AG08395 (cell line): ENCODE measurements around the gene MINK1.
"Not testable (repeated sequence)": the region's sequence is repeated elsewhere in the genome, so short reads cannot be mapped to it uniquely, and the experiment has no call there.

Source experiments
- DNase-seq: peaks from one replicate; pipeline ENCODE4 v3.0.0; 2012; ENCODE audit warnings: mixed read lengths, low spot score

The MINK1 gene

DNA sequence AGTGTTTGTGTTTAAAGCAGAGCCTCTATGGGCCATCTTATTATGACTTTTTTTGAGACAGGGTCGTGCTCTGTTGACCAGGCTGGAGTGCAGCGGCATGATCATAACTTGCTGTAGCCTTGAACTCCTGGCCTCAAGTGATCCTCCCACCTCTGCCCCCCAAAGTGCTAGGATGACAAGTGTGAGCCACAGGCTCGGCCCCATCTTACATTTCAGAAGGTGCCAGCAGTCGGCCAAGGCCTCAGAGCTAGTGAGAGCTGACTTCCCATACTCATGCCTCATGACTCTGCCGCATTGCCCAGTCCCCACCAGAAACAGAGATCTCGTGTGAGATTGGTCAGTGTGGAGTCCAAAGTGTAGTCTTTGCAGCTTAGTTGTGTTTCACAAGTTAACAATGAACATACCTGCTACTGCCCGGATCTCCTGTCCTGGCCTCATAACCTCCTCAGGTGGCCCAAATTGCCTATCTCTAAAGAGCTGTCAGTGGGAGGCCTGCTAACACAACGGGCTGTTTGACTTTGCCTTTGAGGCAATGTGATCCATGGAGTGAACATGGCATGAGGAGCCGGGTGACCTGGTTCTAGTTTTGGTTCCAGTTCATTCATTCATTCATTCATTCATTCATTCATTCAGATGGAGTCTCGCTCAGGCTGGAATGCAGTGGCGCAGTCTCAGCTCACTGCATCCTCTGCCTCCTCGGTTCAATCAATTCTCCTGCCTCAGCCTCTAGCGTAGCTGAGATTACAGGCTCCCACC, 13.7 kb downstream of the MINK1 start:
- DNase-seq: no peak

DNA sequence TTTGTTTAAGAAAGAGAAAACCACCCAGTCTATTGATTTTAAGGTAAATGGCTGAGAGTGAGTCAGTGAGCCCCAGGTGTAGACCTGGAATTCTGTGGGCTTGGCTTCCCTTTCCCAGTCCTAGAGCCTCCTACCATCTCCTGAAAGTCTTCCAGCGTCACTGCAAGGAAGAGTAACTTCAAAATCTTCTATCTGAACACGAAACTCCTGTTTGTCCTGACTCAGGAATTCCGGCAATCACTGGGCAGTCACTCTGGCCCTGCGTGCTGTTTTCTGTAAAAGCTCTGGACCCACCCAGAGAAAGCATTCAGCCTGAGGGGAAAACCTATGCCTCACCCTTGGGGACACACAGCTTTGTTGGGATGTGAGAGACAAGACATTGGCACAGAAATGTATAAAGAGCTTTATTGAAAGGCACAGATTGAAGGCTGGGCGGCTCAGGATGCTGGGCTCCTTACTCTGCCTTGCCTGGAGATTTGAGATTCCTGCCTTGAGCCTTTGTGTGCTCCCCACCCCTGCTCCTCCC, 15.9 kb downstream of the MINK1 start:
- DNase-seq: peak; percentile 27

DNA sequence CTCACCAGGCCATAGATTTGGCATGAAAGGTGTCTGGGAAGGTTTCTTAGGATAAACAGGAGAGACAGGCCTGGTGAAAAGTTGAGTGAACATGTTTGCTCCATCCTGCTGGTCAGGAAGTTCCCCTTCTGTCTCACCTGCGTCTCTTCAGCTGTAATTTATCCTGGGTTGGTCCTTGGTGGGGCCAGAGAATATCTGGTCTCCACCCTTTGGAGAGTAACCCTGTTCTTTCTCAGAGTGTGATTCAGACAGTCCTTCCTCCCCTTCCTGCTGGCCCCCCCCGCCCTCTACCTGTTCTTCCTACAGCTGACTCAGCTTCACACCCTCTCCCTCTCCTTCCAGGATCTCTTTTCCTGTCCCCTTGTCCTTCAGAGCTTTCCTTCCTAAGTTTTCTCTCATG, 17.1 kb downstream of the MINK1 start:
- no peak for DNase-seq

DNA sequence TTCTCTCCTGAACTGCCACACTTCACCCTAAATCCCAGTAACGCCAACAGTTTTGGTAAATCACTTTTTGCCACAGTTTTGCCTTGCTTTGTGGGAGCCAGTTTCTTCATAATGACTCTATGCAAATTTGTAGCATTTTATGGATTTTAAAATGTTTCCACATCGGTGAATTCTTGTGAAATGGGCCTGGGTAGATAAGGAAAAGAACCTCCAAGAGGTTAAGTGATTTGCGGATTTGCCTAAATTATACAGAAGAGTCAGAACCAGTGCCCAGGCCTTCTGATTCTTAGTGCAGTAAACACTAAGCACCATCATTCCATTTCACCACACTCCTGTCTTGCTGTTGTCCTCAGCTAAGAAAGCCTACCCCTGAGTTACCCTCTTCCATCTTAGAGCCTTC, 17.9 kb downstream of the MINK1 start:
- no peak for DNase-seq

DNA sequence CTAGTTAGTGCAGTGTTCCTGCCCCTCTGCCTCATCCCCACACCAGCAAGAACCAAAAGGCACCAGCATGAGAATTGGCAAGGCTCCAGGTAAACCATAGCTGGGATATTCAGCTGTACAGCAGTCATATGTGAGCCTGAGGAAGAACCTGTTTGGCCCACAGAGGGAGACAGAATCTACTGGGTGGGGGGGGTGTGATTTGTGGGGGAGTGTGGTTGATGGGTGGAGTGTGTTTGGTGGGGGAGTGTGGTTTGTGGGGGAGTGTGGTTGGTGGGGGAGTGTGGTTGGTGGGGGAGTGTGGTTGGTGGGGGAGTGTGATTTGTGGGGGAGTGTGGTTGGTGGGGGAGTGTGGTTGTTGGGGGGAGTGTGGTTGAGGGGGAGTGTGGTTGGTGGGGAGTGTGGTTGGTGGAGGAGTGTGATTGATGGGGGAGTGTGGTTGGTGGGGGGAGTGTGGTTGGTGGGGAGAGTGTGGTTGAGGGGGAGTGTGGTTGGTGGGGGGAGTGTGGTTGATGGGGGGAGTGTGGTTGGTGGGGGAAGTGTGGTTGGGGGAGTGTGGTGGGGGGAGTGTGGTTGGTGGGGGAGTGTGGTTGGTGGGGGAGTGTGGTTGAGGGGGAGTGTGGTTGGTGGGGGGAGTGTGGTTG, 19.5 kb downstream of the MINK1 start:
- peak; percentile 36 for DNase-seq

DNA sequence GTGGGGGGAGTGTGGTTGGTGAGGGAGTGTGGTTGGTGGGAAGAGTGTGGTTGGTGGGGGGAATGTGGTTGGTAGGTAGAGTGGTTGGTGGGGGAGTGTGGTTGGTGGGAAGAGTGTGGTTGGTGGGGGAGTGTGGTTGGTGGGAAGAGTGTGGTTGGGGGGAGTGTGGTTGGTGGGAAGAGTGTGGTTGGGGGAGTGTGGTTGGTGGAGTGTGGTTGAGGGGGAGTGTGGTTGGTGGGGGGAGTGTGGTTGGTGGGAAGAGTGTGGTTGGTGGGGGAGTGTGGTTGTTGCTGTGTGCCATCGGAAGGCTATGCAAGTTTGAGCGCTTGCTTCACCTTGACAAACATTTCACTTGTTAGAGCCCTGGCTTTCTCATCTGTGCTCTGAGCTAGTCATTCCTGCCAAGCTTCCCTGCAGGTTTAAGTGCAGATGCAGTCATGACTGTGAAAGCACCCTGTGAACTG, 20.1 kb downstream of the MINK1 start:
- DNase-seq: no peak

DNA sequence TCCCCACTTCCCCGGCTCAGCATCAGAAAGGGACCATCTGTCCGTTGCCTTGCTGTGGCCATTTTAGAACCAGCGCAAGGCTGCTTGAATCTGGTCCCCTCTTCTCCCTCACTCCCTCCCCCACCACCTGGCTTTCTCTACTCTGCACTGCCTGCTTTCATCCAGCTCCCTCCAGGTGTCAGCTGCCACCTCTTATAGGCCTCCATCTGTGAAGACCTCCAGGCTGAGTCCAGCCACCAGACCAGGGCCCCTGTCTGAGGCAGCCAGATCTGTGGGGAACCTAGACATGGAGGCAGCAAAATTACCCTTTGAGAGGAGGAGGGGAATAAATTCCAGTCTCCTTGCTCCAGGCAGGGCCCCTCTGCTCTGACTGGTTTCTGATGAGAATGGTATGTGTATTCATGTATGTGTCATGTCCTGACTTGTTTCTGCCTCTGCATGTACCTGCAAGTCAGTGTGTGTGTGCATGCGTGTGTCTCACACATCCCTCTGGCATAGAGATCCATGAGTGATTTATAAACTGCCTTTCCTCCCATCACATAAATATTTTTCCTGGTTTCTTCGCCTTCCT, 21.1 kb downstream of the MINK1 start:
- DNase-seq: no peak

DNA sequence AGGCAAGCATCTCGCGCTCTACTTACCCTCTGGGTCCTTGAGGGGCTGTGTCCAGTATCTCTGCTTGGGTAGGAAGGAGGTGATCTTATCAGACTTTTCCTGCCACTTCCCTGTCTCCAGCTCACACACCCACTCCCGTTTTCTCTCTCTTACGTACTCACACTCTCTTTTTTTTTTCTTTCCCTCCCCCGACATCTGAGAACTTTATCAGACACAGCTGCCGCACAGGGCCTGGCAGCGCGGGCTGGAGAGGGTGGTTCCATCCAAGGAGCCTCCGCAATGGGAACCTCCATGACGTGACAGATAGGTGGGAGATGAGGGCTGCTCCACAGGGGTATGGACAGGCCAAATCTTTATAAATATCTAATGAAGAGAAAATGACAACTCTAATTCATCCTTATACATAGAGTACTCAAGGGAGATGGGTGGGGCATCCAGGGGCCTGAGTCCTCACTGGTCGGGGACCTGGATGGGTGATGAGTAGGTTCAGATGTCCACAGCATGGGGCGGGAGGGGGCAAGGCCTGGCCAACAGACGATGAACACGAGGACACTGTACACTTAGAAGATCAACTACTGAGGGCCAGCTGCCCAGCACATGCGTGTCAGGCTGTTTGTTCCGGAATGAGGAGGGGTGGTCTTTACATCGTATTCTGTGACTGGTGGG, 23.3 kb downstream of the MINK1 start:
- DNase-seq: no peak

DNA sequence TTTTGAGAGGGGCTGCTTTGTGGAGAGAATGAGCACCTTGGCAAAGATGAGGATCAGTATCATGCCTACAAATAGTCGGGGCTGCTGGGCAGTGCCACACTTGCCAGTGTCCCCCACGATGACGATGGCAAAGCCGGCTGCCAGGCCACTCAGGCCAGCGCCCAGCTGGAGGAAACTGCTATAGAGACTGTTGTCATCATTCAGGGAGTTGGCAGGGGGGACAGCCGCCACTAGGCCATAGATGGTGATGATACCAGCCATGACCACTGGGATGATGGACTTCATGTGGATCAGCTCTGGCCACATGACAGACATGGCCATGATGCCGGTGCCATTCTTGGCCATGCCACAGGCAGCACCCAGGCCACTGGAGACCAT, 23.8 kb downstream of the MINK1 start:
- DNase-seq: no peak

DNA sequence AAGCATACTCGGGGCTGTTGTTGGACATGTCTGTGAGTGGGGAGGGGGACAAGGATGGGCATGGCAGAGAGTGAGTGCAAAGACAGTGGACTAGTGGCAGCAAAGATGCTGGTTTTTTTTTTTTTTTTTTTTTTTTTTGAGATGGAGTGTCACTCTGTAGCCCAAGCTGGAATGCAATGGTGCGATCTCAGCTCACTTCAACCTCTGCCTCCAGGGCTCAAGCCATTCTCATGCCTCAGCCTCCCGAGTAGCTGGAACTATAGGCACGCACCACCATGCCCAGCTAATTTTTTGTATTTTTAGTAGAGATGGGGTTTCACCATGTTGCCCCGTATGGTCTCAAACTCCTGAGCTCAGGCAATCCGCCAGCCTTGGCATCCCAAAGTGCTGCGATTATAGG, 24.2 kb downstream of the MINK1 start:
- not testable (repeated sequence) for DNase-seq

DNA sequence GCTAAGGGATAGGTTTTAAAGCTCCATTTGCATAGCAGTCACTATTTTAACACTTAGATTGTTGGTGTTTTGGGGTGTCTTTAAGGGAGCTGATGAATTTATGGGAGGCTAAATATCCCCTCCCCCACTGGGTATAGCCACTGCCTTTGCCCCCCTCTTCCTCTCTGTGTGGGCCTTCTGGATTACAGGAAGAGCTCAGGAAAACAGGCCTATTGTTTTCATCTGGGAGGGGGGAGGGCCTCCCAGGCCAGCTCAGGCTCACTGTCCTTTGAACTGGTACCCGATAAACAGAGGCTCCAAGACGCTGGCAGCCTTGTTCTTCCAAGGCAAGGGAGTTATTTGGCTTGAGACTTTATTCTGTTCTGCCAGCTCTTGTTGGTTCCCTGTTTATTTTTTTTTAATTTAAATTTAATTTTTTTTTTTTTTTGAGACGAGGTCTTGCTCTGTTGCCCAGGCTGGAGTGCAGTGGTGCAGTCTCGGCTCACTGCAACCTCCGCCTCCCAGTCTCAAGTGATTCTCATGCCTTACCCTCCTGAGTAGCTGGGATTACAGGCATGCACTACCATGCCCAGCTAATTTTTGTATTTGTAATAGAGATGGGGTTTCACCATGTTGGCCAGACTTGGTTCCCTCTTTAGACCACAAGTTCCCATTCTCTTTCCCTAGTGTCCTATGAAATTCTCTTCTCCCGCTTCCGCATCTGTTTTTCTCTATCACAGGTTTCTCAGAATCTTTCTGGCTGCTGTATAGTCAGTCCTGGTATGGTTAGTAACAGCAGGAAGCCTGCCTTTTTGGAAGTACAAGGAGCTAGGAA, 25.1 kb downstream of the MINK1 start:
- peak; percentile 23 for DNase-seq

DNA sequence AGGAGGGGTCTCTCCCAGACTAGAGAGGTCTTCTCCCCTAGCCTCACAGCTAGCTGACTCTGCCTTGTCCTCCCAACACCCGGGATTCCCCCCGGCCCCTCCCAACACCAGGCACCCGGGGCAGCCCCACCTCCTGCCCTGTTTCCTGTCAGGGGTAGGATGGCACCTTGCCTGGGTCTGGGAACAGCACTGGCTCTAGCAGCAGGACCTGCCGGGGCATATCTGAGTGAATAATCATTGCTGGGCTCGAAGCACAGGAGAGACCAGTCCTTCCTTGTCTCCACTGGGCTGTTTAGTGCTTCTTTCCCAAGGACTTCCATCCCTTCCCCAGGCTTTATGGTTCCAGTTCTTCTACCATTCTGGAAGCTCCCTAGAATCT, 25.7 kb downstream of the MINK1 start:
- peak; percentile 20 for DNase-seq

DNA sequence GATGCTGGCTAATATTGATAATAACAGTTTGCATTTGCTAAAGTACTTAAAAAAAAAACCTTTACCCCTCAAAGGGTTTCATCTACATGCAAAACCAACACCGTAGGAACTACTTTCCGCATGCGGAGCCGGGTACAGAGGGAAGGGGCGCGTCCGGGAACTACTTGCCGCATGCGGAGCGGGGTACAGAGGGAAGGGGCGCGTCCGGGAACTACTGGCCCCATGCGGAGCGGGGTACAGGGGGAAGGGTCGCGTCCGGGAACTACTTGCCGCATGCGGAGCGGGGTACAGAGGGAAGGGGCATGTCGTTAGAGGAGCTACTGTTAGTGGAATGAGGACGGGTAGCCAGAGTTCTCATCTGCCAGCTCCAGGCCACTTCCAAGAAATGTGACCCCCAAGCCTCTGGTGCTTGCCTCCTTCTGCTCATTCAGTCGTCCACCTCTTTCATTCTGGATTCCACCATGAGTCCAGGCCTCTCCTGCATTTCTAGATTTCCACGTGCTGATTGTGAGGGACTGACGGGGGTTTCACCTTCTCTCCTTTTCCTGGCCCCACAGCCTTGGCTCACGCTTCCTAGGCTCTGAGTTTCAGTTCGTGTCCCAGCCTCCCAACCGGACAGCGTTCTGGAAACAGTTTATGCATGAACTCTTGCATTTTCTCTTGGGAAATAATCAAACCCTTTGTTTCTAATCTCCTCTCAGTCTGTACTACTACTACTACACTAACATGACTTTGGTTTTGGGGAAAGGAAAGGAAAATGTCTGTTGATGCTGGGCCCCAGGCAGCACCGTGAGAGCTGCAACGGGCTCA, 26.9 kb downstream of the MINK1 start:
- no peak for DNase-seq

DNA sequence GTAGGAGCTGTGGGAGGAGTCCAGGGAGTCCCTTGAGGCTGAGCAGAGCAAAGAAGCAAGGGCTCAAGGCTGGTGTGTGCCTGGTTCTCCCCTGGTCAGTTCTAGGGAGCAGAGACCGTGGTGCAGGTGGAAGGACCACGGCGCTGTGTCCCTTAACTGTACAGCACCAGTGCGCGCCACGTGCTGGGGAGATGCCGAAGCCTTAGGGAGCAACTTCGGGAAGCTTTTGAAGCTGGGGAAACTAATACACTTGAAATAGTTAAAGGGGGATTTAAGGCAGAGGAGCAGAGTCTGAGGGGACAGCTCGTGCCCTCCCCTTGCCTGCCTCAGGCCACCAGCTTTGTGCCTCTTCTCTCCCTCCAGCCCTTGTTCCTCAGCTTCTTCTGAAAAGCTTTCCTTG, 27.5 kb downstream of the MINK1 start:
- DNase-seq: no peak

DNA sequence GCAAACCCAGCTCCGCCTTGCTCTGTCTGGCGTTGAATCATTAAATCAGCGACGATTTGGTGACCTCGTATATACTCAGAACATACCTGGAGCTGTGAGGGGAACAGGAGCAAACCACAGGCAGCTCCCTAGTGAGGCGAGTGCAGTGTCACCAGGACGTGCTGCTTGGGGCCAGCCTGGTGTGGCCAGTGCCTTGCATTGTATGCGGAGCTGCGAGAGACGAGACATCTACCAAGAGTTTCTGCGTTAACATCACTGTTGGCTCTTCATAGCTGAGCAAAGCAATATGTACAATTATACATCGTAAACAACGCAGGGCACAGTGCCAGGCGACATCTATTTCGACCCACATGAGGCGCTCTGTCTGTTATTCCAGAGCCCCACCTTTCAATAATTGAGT, 27.9 kb downstream of the MINK1 start:
- DNase-seq: no peak

DNA sequence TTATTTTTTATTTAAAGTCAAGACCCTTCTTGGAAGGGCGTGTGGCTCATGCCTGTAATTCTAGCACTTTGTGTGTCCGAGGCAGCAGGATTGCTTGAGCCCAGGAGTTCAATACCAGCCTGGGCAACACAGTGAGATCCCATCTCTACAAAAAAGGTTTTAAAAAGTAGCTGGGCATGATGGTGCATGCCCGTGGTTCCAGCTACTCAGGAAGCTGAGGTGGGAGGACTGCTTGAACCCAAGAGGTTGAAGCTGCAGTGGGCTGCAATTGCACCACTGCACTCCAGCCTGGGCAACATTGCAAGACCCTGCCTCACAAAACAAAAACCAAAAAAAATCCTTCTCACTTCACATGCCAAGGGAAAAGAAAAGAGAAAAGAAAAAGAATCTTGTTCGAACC, 29.6 kb downstream of the MINK1 start:
- no peak for DNase-seq

DNA sequence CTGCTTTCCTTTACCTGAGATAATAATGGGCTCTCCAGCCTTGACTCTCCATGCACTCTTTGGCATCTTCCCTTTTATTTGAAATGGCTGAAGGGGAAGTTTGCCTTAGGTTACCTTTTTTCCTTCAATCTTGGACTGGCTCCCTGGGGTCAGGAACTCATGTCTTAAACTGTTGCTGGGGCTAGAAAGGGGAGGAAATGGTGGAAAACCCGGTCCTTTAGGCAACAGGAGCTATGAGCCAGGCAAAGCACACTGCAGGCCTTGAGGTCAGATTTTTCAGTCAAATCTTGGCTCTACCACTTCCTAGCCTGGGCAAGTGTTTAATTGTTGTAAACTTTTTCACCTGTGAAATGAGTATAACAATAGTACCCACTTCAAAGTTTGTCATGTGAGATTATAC, 30.2 kb downstream of the MINK1 start:
- no peak for DNase-seq

DNA sequence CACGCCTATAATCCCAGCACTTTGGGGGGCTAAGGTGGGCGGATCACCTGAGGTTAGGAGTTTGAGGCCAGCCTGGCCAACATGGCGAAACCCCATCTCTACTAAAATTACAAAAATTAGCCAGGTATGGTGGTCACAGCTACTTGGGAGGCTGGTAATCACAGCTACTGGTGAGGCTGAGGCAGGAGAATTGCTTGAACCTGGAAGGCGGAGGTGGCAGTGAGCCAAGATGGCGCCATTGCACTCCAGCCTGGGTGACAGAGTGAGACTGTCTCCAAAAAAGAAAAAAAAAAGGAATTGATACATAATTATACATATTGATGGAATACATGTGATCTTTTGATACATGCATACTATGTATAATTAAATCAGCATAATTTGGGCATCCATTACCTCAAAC, 34.4 kb downstream of the MINK1 start:
- not testable (repeated sequence) for DNase-seq

DNA sequence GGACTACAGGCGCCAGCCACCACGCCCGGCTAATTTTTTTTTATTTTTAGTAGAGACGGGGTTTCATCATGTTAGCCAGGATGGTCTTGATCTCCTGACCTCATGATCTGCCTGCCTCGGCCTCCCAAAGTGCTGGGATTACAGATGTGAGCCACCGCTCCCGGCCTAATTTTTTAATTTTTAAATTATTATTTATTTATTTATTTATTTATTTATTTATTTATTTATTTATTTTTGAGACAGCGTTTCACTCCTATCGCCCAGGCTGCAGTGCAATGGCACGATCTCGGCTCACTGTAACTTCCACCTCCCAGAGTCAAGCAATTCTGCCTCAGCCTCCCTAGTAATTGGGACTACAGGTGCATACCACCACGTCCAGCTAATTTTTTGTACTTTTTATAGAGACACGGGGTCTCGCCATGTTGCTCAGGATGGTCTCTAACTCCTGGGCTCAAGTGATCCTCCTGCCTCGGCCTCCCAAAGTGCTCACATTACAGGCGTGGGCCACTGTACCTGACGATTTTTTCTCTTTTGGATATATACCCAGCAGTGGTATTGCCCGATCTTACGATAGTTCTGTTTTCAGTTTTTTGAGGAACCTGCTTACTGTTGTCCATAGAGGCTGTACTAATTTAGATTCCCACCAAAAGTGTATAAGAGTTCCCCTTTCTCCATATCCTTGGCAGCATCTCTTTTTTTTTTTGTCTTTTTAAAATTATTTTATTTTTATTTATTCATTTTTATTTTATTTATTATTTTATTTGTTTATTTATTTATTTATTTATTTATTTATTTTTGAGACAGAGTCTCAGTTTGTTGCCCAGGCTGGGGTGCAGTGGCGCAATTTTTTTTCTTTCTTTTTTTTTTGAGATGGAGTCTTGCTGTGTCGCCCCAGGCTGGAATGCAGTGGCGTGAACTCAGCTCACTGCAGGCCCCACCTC, 36.2 kb downstream of the MINK1 start:
- not testable (repeated sequence) for DNase-seq

DNA sequence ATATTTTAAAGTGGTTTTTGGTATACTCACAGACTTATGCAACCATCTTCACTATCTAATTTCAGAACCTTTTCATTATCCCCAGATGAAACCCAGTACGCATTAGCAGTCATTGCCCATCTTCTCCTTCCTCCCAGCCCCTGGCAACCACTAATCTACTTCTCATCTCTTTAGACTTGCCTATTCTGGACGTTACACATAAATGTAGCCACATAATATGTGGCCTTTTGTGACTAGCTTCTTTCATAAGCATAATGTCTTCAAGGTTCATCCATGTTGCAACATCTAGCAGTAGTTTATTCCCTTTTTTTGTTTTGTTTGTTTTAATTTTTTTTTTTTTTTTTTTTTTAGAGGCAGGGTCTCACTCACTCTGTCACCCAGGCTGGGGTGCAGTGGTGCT, 37.7 kb downstream of the MINK1 start:
- DNase-seq: no peak
